ENCODE results near the gene TASL. TPM values are rescaled to one million over a fixed set of nuclear protein-coding genes. Genes with fewer than 3 reads are reported as not detected.

Gene TASL
- total RNA-seq (2014; rRNA removed; shearing (Covaris generic)) = not detected in 2 replicates

GRCh38 chrX:30577362-30577991 lies at the start of gene TASL:
TASL (minus strand) TSS chrX:30577766; CDS start chrX:30560355, 17,411 bp downstream.

Small RNAs within 50 kb of the gene (small RNA-seq; reads per million reads assigned to genes)
- gene CKS1BP6 = not detected

Other genes starting within 250 kb of the TASL start
- gene GK, start 75.7 kb upstream of the TASL start, total RNA-seq (2014; rRNA removed; shearing (Covaris generic)) = 1.8 and 4.1 TPM in 2 replicates